ENCODE results near the gene ERICH6. TPM values are rescaled to one million over a fixed set of nuclear protein-coding genes. Genes with fewer than 3 reads are reported as not detected.
"Not testable (repeated sequence)": the region's sequence is repeated elsewhere in the genome, so short reads cannot be mapped to it uniquely, and the experiment has no call there.

ERICH6 gene
- total RNA-seq, 1 donor from 2014 or later = not detected

DNA sequence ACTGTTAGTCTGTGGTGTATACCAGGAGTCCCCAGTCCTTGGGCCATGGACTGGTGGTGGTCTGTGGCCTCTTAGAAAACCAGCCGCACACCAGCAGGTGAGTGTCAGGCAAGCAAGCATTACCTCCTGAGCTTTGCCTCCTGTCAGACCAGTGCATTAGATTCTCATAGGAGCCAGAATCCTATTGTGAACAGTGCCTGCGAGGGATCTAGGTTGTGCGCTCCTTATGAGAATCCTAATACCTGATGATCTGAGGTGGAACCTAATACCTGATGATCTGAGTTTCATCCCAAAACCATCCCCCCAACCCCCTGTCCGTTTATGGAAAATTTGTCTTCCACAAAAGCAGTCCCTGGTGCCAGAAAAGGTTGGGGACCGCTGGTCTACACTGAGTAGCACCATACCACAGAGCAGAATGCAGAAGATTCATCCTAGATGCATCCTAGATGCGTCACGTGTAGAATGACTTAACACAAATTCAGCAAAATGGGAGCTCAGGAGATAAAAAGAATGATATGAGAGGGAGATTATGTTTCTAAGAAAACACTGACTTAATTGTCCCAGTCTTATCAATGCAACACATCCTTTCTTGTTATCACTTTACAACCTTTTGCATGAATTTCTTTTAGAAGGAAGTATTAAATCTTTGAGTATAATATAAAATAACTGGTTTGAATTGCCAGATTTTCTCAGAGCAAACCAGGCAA, 72.1 kb downstream of the ERICH6 start:
- intact Hi-C loops (cut with DNase I) = no loop called here
- H3K4me1 ChIP-seq = no peaks in the 10 kb centered on the region
- H3K27ac ChIP-seq = no peak overlapping the region
- no peaks in the 10 kb centered on the region for H3K27me3 ChIP-seq (ENCODE audit: low read depth)
- peaks cover 39% of the 10 kb centered on the region for H3K36me3 ChIP-seq
- H3K9me3 ChIP-seq = no peaks in the 10 kb centered on the region
- DNase-seq = no peak
- TF ChIP-seq CTCF (IDR thresholded peaks at IDR 0.05) = no peak
- ATAC-seq = no peak
- H3K4me3 ChIP-seq = no peak overlapping the region

DNA sequence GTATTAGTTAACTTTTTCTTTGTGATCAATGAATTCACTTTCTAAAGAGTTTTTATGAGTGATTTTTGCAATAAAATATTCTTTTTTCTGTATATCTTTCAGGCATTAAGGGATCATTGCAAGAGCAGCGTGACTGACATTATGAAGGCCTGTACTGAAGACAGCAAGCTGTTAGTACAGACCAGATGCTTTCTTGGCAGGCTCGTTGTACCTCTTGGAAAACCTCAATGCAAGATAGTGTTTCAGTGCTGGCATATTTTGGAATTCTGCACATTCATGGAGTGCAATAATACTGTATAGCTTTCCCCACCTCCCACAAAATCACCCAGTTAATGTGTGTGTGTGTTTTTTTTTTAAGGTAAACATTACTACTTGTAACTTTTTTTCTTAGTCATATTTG, 76.2 kb downstream of the ERICH6 start:
- H3K36me3 ChIP-seq = peaks cover 74% of the 10 kb centered on the region
- H3K4me1 ChIP-seq = no peaks in the 10 kb centered on the region
- no peak overlapping the region for H3K27ac ChIP-seq
- TF ChIP-seq CTCF (IDR thresholded peaks at IDR 0.05) = no peak
- no peak for DNase-seq
- no peaks in the 10 kb centered on the region for H3K9me3 ChIP-seq
- intact Hi-C loops (cut with DNase I) = no loop called here
- no peak overlapping the region for H3K4me3 ChIP-seq
- no peaks in the 10 kb centered on the region for H3K27me3 ChIP-seq (ENCODE audit: low read depth)
- no peak for ATAC-seq

DNA sequence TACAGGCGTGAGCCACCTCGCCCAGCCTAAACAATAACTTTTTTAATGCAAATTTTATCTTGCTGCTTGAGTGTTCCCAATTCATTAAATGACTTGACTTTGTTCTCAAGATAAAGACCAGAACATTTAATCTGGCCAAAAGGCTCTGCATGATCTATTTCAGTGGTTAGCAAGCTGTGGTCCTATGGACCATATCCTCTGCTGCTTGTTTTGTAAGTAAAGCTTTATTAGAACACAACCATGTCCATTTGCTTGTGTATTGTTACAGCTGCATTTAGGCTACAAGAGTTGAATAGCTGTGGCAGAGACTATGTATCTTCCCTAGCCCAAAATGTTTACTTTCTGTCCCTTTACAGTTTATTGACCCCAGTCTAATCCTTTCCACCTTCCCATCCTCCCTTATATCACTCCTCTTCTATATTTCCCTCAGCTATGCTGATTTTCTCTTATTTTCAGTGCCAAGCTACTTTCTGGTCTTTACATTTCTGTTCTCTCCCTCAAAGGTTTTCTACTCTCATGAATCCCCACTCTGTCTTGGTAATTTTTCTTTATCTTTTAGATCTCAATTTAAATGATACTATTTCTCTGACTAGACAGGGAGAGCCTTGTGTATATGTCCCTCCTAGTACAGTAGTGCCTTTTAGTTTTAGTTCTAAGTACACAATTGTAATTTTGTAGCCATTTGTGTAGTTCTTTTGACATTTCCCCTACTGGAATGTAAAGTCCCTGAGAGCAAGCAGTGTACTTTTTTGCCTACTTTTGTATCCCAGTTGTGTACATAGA, 77.4 kb downstream of the ERICH6 start:
- Histone ChIP-seq H3K4me1 (peaks cover under 1% of the 10 kb centered on the region), H3K9me3 (no peaks in the 10 kb centered on the region), H3K4me3 (no peak overlapping the region), H3K27me3 (ENCODE audit: low read depth) (no peaks in the 10 kb centered on the region), H3K36me3 (peaks cover 71% of the 10 kb centered on the region), H3K27ac (no peak overlapping the region)
- no peak for ATAC-seq
- intact Hi-C loops (cut with DNase I) = no loop called here
- no peak for DNase-seq
- no peak for TF ChIP-seq CTCF (IDR thresholded peaks at IDR 0.05)

GRCh38 chr3:150623945-150624344, 79.8 kb downstream of the ERICH6 start:
- no peak for ATAC-seq
- H3K27ac ChIP-seq = no peak overlapping the region
- H3K27me3 ChIP-seq (ENCODE audit: low read depth) = no peaks in the 10 kb centered on the region
- H3K4me1 ChIP-seq = peaks cover 4% of the 10 kb centered on the region
- peaks cover 58% of the 10 kb centered on the region for H3K36me3 ChIP-seq
- no peaks in the 10 kb centered on the region for H3K9me3 ChIP-seq
- intact Hi-C loops (cut with DNase I) = no loop called here
- H3K4me3 ChIP-seq = no peak overlapping the region
- DNase-seq = no peak
- TF ChIP-seq CTCF (IDR thresholded peaks at IDR 0.05) = no peak

GRCh38 chr3:150622955-150623354, 80.8 kb downstream of the ERICH6 start:
- ATAC-seq; intact Hi-C loops (cut with DNase I); DNase-seq; H3K9me3 ChIP-seq; H3K27ac ChIP-seq; H3K4me1 ChIP-seq; H3K4me3 ChIP-seq; H3K27me3 ChIP-seq (ENCODE audit: low read depth): not testable (repeated sequence)
- H3K36me3 ChIP-seq = peaks cover 48% of the 10 kb centered on the region

Measured in lower lobe of right lung (tissue), 2 donors.